HG02981 (cell line): ENCODE results near the gene NGEF.

Source experiments
- ATAC-seq: cut with Tn5 transposase; IDR thresholded peaks from one replicate; pipeline ENCODE4 v1.9.1; 2021; ENCODE audit warnings: mild to moderate bottlenecking, moderate library complexity; ENCODE audit not compliant: unreplicated experiment

NGEF gene

GRCh38 chr2:232888099-232888836 is 124.8 kb downstream of the NGEF start:
- ATAC-seq = no peak

DNA sequence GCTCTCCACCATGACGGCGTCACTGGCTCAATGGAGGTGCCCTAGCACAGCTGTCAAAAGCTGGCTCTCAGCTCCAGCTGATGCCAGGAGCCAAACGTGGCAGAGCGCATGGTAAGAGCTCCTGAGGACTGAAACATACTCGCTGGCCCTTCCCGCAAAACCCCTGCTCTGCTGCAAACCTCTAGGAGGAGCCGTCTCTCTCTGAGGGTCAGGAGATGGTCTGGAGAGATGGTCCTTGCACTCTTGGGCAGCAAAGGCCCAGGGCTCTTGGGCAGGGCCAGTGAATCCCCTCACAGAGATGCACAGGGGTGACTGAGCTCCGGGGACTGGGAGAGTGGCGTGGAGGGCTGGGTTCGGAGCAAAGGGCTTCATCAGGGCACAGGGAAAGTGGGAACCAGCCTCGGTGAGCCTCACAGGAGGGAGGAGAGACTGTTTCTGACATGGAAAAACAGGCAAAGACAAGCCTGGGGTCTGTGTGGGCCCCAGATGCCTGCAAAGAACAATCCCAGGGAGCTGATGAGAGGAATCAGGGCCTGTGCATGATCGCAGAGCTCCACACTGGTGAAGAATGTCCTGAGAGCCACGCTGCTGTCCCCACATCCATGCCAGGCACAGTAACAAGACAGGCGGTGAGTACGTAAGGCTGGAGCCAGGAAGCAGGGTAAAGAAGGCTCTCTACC is 125.7 kb downstream of the NGEF start:
- ATAC-seq = no peak

GRCh38 chr2:232886632-232887031 is 126.4 kb downstream of the NGEF start:
- ATAC-seq = no peak

- no peak for ATAC-seq
Observed at GRCh38 chr2:232886176-232886575, 126.9 kb downstream of the NGEF start.

DNA sequence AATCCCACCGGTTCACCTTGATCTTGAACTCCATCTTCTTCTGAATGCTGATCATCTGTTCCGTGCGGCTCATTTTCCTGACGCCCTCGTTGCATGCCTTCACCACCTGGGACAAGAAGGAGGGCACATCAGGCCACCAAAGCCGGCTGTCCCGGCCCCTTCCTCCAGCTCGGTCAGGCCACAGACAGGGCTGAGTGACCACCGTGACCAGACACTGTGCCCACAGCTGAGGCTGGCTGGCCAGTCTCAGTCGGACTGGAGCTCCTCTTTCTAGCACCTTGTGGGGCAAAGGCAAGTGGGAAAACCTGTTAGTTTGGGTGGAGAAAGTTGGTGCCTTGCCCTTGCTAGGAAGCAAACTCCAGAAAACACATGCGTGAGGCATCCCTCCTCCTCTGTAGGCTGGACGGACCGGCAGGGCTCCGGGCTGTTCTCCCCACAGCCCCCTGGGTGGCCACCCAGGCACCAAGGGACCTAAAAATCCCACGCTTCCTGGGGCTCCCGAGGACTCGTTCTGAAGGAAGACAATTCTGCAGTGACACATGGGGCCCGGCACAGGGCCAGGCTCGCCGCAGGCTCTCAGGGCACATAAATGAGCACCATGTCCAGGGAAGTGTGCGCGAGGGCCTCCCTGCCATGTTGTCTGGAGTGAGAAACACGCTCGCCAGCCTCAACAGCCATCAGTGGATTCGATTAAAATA is 127.6 kb downstream of the NGEF start:
- ATAC-seq = no peak

DNA sequence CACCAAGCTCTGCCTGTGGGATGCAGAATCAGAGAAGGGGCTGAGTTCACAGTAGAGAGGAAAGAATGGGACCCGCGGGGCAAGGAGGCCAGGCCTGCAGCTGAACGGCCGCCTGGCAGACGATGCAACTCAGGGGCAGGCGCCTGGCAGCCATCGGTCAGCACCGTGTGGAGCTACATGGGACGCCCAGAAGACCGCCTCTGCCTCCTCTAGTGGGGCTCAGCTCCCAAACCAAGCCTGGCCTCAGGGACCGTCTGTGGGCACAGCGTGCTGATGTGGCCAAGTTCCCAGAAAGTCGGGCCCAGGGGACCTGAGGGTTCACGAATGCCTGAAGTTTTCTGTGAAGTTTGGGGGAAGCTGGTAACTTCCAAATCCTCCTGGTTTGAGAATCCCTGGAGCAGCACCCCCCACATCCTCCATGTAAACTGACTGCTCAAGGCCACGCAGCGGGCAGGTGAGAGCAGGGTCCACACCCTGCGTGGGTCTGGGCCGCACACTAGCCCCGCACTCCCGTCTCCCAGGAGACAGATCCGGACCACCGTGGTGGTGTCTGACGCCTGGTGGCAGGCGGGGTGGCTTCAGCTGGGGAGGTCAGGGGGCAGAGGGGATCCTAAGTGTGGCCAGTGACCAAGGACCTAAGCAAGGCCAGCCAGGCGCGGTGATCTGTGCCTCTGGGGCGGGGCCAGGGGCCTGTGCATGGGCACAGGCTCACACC is 128.3 kb downstream of the NGEF start:
- no peak for ATAC-seq

DNA sequence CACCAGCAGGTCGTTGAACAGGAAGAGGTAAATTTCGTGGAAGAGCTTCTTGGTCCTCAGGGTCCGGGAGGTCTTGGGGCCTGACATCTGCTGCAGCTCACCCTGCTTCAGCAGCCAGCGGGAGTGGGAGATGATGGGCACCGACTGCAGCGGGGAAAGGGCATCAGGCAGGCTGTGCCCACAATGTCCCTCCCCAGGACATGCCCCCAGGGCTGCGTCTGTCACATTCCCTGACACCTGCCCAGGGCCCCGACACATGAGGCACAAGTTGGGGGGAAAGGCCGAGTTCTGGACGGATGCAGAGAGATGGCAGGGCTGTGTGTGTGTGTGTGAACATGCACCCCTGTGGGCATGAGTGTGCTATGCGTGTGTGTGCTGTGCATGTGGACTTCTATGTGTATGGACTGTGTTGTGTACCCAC is 129.0 kb downstream of the NGEF start:
- no peak for ATAC-seq

DNA sequence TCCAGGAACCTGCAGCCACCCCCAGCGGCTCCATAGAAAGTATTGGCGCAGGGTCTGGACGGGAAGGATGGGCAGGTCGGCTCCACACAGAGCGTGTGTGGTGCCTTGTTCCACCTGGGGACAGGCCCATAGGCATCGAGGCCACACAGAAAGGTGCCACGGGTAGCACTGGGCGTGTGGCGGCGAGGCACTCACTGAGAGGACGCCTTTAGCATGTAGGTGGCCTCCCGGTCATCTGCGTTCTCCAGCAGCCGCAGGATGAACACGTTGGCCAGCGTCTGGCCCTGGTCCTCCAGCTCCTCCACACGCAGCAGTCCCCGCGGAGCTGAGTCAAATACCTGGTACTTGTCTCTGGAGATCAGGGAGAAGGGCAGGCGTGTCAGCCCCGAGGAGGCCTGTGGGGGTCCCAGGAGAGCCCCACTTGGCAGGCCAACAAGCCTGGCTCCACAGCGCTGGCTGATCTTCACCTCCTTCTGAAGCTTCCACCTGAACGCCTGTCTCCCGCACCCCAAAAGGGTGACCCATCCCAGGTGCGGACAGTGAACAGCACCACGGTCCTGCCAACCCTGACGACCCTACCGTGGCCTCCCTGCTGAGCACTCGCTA is 129.8 kb downstream of the NGEF start:
- no peak for ATAC-seq

GRCh38 chr2:232882505-232883115 is 130.4 kb downstream of the NGEF start:
- no peak for ATAC-seq

GRCh38 chr2:232882085-232882484 is 131.0 kb downstream of the NGEF start:
- ATAC-seq = no peak

- ATAC-seq = no peak
Observed at GRCh38 chr2:232880764-232881351, 132.2 kb downstream of the NGEF start.

DNA sequence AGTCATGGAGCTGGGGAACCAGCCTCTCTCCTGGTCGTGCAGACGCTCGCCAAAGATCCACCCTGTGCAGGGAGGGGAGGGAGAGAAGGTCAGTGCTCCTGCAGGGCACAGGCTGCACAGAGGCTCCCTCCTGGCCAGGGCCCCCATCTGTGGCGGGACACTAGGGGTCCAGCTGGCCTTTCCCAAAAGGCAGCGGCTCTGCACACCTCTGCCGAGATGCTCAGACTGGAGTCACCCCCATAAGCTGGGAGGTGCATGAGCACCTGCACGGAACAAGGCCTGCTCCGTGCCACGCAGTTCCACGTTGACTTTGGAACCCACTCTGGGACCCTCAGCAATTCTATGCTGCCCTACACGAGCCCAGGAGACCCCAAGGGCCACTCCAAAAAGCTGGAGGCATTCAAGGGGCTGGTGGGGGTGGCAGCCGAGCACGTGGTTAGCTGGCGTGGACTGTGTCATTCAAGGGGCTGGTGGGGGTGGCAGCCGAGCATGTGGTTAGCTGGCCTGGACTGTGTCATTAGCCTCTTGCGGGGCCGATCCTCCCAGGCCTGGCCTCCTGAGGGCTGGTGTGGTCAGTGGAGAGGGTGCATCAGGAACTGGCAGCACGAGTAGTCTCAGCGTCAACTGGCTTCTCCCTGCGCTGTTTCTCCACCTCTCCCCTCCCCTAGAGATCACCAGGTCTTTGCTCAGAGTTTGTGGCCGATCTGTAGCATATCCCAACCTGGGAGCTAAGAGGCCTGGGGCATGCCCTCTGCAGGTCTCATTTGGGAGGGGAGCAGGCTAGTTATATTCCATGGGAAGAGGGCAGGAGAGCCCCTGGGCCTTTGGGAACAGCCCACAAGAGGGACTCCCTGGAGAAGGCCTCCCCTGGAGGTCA is 133.2 kb downstream of the NGEF start:
- ATAC-seq = no peak

DNA sequence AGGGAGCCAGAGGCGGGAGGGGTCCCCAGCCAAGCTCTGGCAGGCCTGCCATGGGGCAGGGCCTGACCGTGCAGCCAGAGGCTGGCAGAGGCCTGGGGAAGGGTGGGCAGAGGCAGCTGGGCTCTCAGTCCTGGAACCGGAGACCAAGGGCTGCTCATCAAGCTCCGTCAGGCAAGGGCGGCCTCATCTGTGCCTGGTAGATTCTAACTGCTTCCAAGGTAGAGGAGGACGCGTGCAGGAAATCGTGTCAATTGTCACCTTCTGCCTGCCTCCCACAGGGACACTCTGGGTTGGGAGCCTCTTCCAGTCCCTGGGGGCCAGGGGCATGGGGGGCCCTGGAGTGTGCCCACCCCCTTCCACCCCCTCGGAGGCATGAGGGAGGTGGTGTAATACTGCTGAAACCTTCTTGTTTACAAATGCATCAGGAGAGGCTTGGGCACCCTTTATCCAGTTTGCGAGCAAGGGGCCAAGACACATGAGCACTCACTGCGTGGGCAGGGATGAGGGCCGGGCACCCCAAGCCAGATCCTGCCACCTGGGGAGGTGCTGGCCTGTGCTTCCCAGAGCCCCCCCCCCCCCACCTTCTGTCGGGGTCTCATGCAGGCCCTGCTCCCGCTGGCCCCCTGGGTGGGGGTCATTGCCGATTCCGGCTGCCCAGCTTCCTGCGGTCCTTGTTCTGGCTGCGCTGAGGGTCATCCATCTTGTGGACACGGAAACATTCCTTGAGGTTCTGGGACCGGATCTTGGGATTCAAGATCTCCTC is 134.0 kb downstream of the NGEF start:
- ATAC-seq = no peak

GRCh38 chr2:232877940-232878511 is 135.0 kb downstream of the NGEF start:
- no peak for ATAC-seq

DNA sequence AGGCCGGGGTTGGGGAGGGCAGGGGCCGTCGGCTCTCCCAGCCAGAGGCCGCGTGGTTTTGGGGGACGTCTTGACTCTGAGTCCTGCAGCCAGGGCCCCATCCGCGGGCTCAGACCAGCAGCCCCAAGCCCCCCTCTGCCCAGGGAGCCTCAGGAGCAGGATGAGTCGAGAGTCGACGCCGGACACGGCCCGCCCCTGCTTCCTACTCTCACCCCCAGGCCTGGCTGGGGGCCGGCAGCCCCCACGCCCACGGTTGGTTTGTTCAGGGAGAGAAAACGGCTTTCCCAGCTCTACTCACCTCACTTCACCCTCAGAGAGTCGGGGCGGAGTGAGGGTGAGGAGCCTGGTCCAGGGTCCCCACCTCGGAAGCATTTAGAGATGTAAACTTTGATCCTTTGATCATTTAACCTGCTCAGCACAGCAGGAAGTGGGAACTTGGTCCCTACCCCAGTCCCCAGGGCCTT is 136.0 kb downstream of the NGEF start:
- ATAC-seq = no peak

GRCh38 chr2:232876161-232876977 is 136.7 kb downstream of the NGEF start:
- ATAC-seq = no peak
